Uterus (tissue), 4 donors: ENCODE measurements around the gene MTSS2. TPM values are rescaled to one million over a fixed set of nuclear protein-coding genes. Genes with fewer than 3 reads are reported as not detected.

ENCODE experiments used
- DNase-seq, 2 donors: peaks; one replicate each; pipeline ENCODE4 v3.0.0-alpha.2; 2019 to 2020
- H3K27ac ChIP-seq, 2 donors: fragments of 200-600 bp; sonication (generic); 1 replicate in 1 of 2; 2 replicates in 1 of 2; pipeline ENCODE4 v1.5.1; 2016 to 2018
- H3K27me3 ChIP-seq, 2 donors: fragments of 200-600 bp; sonication (generic); one replicate each; pipeline ENCODE4 v1.5.1; 2018 to 2019; ENCODE audit warnings: control low read depth in 1 of 2
- H3K36me3 ChIP-seq, 2 donors: fragments of 200-600 bp; sonication (generic); one replicate each; pipeline ENCODE4 v1.5.1; 2019; ENCODE audit warnings: control low read depth in 1 of 2
- H3K4me1 ChIP-seq, 2 donors: fragments of 200-600 bp; sonication (generic); one replicate each; pipeline ENCODE4 v1.5.1; 2018 to 2019; ENCODE audit warnings: control low read depth in 1 of 2
- H3K4me3 ChIP-seq, 2 donors: fragments of 200-600 bp; sonication (generic); 1 replicate in 1 of 2; 2 replicates in 1 of 2; pipeline ENCODE4 v1.5.1; 2018 to 2019; ENCODE audit warnings: mild to moderate bottlenecking in 1 of 2
- H3K9me3 ChIP-seq, 2 donors: fragments of 200-600 bp; sonication (generic); one replicate each; pipeline ENCODE4 v1.5.1; 2019; ENCODE audit warnings: control low read depth in 1 of 2
- POLR2A ChIP-seq, 2 donors: fragments of 450-650 bp; IDR thresholded peaks; one replicate each; pipeline ENCODE4 v1.6.1; 2016; ENCODE audit warnings: antibody characterized with exemption in 2 of 2, mild to moderate bottlenecking in 1 of 2, moderate library complexity in 1 of 2
- intact Hi-C: fragments of 100-400 bp; cut with DNase I; formaldehyde crosslinking; loops from one replicate; pipeline ENCODE4 v1.15.1; 2023; ENCODE audit warnings: low total_unique reads
- total RNA-seq, 4 donors: library from RNA; depleted of rRNA in 3 of 4; stranded (reverse); fragments of >200 nt in 3 of 4; gene quantifications; one replicate each; pipeline versions ENCODE4 v1.1.0 to v1.2.4, GENCODE V29; 2014 to 2023
- TF ChIP-seq, protein P1 (sequence below), 4 experiments: fragments of 200-600 bp in 2 of 4; fragments of 450-650 bp in 2 of 4; sonication (generic) in 2 of 4; IDR thresholded peaks; one replicate each; pipeline ENCODE4 v1.5.1; 2016 to 2019; ENCODE audit warnings: antibody characterized with exemption in 4 of 4, mild to moderate bottlenecking in 2 of 4, moderate library complexity in 1 of 4
- donor health status: DM: yes; HTN: yes; CAD: no.

Gene MTSS2, protein sequence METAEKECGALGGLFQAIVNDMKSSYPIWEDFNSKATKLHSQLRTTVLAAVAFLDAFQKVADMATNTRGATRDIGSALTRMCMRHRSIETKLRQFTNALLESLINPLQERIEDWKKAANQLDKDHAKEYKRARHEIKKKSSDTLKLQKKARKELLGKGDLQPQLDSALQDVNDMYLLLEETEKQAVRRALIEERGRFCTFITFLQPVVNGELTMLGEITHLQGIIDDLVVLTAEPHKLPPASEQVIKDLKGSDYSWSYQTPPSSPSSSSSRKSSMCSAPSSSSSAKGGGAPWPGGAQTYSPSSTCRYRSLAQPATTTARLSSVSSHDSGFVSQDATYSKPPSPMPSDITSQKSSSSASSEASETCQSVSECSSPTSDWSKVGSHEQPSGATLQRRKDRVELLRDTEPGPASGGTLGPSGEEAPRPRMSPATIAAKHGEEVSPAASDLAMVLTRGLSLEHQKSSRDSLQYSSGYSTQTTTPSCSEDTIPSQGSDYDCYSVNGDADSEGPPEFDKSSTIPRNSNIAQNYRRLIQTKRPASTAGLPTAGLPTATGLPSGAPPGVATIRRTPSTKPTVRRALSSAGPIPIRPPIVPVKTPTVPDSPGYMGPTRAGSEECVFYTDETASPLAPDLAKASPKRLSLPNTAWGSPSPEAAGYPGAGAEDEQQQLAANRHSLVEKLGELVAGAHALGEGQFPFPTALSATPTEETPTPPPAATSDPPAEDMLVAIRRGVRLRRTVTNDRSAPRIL
- total RNA-seq: 100 to 1,000 TPM in 1 of 4 donors, 10 to 100 TPM in 3; 11.2 to 142 (median 18.2) TPM

DNA sequence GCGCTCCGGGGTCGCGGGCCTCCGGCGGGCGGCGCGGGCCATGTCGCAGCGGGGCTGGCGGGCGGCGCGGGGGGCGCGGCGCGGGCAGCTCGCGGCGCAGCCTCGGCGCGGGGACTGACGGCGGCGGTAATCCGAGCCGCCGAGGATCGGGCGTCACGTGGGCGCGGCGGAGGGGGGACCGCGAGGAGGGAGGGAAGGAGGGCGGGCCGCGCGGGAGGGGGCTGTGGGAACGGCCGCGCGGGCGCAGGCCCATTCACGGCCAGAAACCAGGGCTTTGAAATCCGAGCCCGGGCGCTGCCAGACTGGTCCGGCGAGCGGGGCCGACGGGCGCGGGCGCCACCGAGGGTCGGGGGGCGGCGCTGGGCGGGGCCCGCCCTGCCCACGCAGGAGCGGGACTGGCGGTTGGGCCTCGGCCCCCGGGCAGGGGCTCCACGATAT is at the start of gene MTSS2:
Gene MTSS2 (minus strand): TSS at position 116 of the 438 bp plus-strand sequence. CDS start 262 bp downstream, outside the sequence.
- intact Hi-C loops: no loop called here
- peak; percentile 90 for DNase-seq
- no peaks in the 10 kb centered on the region for H3K27me3 ChIP-seq
- peak within 1 kb of the TSS; percentile 93 to 97 for H3K27ac ChIP-seq
- H3K4me3 ChIP-seq: peak within 1 kb of the TSS; percentile 48 to 80
- H3K4me1 ChIP-seq: peaks cover 22 to 61% of the 10 kb centered on the region in 2 donors
- peak; percentile 58 to 79 for TF ChIP-seq POLR2A (IDR thresholded peaks at IDR 0.05)
- TF ChIP-seq, protein P1, sequence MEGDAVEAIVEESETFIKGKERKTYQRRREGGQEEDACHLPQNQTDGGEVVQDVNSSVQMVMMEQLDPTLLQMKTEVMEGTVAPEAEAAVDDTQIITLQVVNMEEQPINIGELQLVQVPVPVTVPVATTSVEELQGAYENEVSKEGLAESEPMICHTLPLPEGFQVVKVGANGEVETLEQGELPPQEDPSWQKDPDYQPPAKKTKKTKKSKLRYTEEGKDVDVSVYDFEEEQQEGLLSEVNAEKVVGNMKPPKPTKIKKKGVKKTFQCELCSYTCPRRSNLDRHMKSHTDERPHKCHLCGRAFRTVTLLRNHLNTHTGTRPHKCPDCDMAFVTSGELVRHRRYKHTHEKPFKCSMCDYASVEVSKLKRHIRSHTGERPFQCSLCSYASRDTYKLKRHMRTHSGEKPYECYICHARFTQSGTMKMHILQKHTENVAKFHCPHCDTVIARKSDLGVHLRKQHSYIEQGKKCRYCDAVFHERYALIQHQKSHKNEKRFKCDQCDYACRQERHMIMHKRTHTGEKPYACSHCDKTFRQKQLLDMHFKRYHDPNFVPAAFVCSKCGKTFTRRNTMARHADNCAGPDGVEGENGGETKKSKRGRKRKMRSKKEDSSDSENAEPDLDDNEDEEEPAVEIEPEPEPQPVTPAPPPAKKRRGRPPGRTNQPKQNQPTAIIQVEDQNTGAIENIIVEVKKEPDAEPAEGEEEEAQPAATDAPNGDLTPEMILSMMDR (IDR thresholded peaks at IDR 0.05): no peak
- H3K9me3 ChIP-seq: no peaks in the 10 kb centered on the region
- H3K36me3 ChIP-seq: no peaks in the 10 kb centered on the region

DNA sequence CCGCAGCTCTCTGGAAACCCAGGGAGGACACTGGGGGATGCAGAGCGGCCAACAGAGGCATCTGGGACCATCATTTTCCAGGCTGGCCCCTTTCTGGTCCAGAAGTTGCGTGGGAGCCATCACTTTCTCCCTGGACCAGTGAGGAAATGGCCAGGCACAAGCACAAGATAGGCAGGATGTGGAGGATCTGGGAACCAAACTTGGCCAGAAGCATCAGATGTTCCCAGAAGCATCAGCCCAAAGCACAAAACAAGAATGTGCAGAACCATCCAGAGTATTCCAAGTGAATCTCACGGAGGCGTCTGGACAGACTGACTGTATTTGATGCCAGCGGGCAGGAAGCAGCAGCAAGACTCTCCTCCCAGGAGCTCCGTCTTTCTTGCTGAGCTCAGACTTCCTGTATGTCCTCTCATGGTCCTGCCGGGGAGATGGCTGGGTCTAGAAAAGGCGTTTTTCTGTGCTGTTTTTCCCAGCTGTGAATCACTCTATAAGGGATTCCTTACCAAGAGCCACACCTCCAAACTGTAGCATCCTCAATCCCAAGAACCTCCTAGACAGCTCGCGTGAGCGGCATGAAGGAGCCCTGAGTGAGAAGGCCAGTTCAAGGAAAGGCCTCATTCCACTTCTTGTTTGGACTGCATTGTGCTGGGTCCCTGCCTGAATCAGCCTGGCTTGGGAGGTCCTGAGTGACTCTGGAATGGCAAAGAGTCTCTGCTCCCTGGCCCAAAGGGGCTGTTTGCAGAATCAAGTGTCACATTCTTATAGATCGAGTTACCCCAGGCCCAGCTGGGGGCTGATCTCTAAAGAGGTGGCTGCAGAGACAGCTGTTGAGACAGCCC is 49.5 kb upstream of the MTSS2 start:
- Histone ChIP-seq H3K4me3 (no peak overlapping the region), H3K9me3 (no peaks in the 10 kb centered on the region), H3K36me3 (no peaks in the 10 kb centered on the region), H3K4me1 (peaks cover 7 to 24% of the 10 kb centered on the region in 2 donors), H3K27ac (peak overlapping the region; percentile 83 to 85), H3K27me3 (no peaks in the 10 kb centered on the region)
- intact Hi-C loops: no loop called here
- TF ChIP-seq POLR2A (IDR thresholded peaks at IDR 0.05): no peak
- TF ChIP-seq, protein P1 (IDR thresholded peaks at IDR 0.05): no peak
- DNase-seq: peak in 1 of 2 donors; percentile 76

DNA sequence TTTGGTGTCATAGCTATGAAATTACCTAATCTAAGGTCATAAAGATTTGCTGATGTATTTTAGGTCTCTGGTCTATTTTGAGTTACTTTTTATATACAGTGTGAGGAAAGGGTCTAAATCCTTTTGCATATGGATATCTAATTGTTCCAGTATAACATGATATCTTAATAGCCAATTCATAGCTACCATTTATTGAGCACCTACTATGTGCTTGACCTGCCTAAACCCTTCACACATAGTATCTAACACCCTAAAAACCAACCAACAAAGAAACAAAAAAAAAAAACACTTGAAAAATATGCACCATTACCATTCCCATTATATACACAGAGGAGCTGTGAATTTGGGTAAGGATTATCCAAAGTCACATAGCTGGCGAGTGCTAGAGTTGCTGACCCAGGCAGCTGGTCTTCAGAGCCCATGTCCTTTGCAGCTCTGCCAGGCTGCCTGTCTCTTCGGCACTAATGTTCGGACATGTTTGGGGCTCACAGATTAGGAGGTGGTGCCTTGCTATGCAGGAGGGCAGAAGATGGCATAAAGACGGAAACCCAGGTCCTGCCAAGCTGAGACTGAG is 48.8 kb upstream of the MTSS2 start:
- Histone ChIP-seq H3K4me3 (no peak overlapping the region), H3K4me1 (peaks cover 7 to 24% of the 10 kb centered on the region in 2 donors), H3K36me3 (no peaks in the 10 kb centered on the region), H3K9me3 (no peaks in the 10 kb centered on the region), H3K27ac (peak overlapping the region; percentile 83 to 85), H3K27me3 (no peaks in the 10 kb centered on the region)
- no peak for DNase-seq
- intact Hi-C loops: no loop called here
- no peak for TF ChIP-seq POLR2A (IDR thresholded peaks at IDR 0.05)
- TF ChIP-seq, protein P1 (IDR thresholded peaks at IDR 0.05): no peak

DNA sequence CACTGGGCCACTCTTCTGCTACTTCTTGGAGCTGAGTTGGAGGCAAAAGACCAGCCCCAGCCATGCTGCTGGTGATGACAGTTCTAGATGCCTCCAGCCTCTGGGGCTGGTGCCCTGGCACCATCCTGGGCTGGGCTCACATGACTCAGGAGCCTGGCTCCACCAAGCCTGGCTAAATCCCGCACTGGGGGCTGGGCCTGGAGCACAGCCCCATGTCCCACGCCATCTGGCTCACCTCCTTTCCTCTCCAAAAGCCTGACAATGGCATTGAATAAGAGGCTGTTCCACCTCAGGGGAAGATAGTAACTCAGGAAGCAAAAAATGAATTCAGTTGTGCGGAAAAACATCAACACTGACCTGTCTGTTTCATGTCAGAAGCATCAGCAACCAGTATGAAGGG is 45.1 kb upstream of the MTSS2 start:
- H3K36me3 ChIP-seq: no peaks in the 10 kb centered on the region
- peaks cover 3 to 10% of the 10 kb centered on the region in 2 donors for H3K4me1 ChIP-seq
- intact Hi-C loops: no loop called here
- peak overlapping the region in 1 of 2 donors; percentile 18 for H3K27ac ChIP-seq
- no peak for DNase-seq
- H3K27me3 ChIP-seq: no peaks in the 10 kb centered on the region
- H3K4me3 ChIP-seq: no peak overlapping the region
- no peaks in the 10 kb centered on the region for H3K9me3 ChIP-seq
- TF ChIP-seq POLR2A (IDR thresholded peaks at IDR 0.05): no peak
- TF ChIP-seq, protein P1 (IDR thresholded peaks at IDR 0.05): no peak
